Astrocyte of the spinal cord (primary cell): ENCODE results near the gene KDM1B.
A peak's percentile ranks its signal among the peaks of the same experiment; 100 is the strongest.

Experiments
- DNase-seq: peaks from one replicate; pipeline ENCODE4 v3.0.0; 2011; ENCODE audit warnings: low read depth, low spot score
- H3K4me3 ChIP-seq: 2 replicates; pipeline ENCODE4 v1.5.1; 2011; ENCODE audit warnings: low read depth, mild to moderate bottlenecking, low read length, moderate library complexity
- CTCF ChIP-seq: IDR thresholded peaks from 2 replicates; pipeline ENCODE4 v1.5.1; 2012; ENCODE audit warnings: low read depth, mild to moderate bottlenecking, low read length, inconsistent platforms
- in situ Hi-C: cut with HindIII; loops from 2 replicates; pipeline ENCODE4 v1.10.0; 2017; ENCODE audit warnings: low sequenced_read_pairs

KDM1B gene

GRCh38 chr6:18136260-18136659 is 19.0 kb upstream of the KDM1B start:
- in situ Hi-C loops, result no loop called here
- no peak overlapping the region for H3K4me3 ChIP-seq
- no peak for TF ChIP-seq CTCF
- no peak for DNase-seq

- no peak for TF ChIP-seq CTCF
- H3K4me3 ChIP-seq, result no peak overlapping the region
- in situ Hi-C loops, result no loop called here
- no peak for DNase-seq
These were observed 16.3 kb upstream of the KDM1B start for GRCh38 chr6:18138906-18139305.

GRCh38 chr6:18139935-18140621 is 15.1 kb upstream of the KDM1B start:
- in situ Hi-C loops, result no loop called here
- TF ChIP-seq CTCF, result no peak

GRCh38 chr6:18141805-18142590 is 13.2 kb upstream of the KDM1B start:
- H3K4me3 ChIP-seq, result no peak overlapping the region
- in situ Hi-C loops, result no loop called here
- TF ChIP-seq CTCF, result no peak
- DNase-seq, result no peak

More at GRCh38 chr6:18139935-18140621, 15.1 kb upstream of the KDM1B start:
- DNase-seq, result no peak
- H3K4me3 ChIP-seq, result no peak overlapping the region

GRCh38 chr6:18142591-18142861 is 12.7 kb upstream of the KDM1B start:
- H3K4me3 ChIP-seq, result no peak overlapping the region
- TF ChIP-seq CTCF, result no peak
- DNase-seq, result no peak
- in situ Hi-C loops, result no loop called here

GRCh38 chr6:18147160-18147559 is 8.1 kb upstream of the KDM1B start:
- DNase-seq, result peak; percentile 48
- no peak for TF ChIP-seq CTCF
- in situ Hi-C loops, result no loop called here
- no peak overlapping the region for H3K4me3 ChIP-seq
